CD4-positive, alpha-beta T cell (primary cell): Measurements from ENCODE around the gene NRXN3. TPM values are rescaled to one million over a fixed set of nuclear protein-coding genes. Genes with fewer than 3 reads are reported as not detected.

Experiments
- ATAC-seq: fragments of 200-7000 bp; cut with Tn5 transposase; one replicate; pipeline ENCODE4 v1.10.0; 2022; ENCODE audit warnings: mild to moderate bottlenecking; ENCODE audit not compliant: poor library complexity
- CTCF ChIA-PET: fragments of 350-600 bp; sonication (Branson Sonifier 250); formaldehyde crosslinking; loops from one replicate; lab custom pipeline; 2021; ENCODE audit warnings: antibody characterized with exemption, inconsistent platforms; lab: Charles Lee
- POLR2A ChIA-PET: fragments of 350-600 bp; sonication (Branson Sonifier 250); formaldehyde crosslinking; loops from one replicate; lab custom pipeline; 2021; ENCODE audit warnings: antibody characterized with exemption, inconsistent platforms; lab: Charles Lee
- DNase-seq, 14 experiments: peaks; one replicate each; pipeline ENCODE4 v3.0.0-alpha.2; 2013 to 2020; ENCODE audit warnings: mixed read lengths in 2 of 14
- H3K27ac ChIP-seq, 2 donors: one replicate each; pipeline versions ENCODE4 v1.5.1 to v1.7.0; 2013; ENCODE audit warnings: low read length in 2 of 2, low read depth in 1 of 2, mild to moderate bottlenecking in 1 of 2
- H3K27me3 ChIP-seq, 2 experiments: 1 replicate in 1 of 2; 2 replicates in 1 of 2; pipeline versions ENCODE4 v1.6.1 to v1.7.0; 2013; ENCODE audit warnings: low read length in 2 of 2, control low read depth in 1 of 2, mild to moderate bottlenecking in 1 of 2, moderate library complexity in 1 of 2; ENCODE audit not compliant: insufficient read depth in 2 of 2, control insufficient read depth in 1 of 2
- H3K36me3 ChIP-seq: one replicate; pipeline ENCODE4 v1.6.1; 2013; ENCODE audit warnings: low read length, control low read depth; ENCODE audit not compliant: insufficient read depth
- H3K4me1 ChIP-seq: one replicate; pipeline ENCODE4 v1.6.1; 2013; ENCODE audit warnings: low read length, control low read depth; ENCODE audit not compliant: insufficient read depth
- H3K4me3 ChIP-seq: one replicate; pipeline ENCODE4 v1.5.1; 2013; ENCODE audit warnings: mild to moderate bottlenecking, low read length, moderate library complexity
- H3K9me3 ChIP-seq, 2 experiments: 1 replicate in 1 of 2; 2 replicates in 1 of 2; pipeline versions ENCODE4 v1.6.1 to v1.7.0; 2013; ENCODE audit warnings: low read length in 2 of 2, mild to moderate bottlenecking in 2 of 2, control low read depth in 1 of 2, moderate library complexity in 1 of 2; ENCODE audit not compliant: control insufficient read depth in 1 of 2, insufficient read depth in 1 of 2
- H3K27ac Mint-ChIP-seq: one replicate; pipeline ENCODE4 v1.8.0; 2020; ENCODE audit warnings: mixed read lengths
- H3K27me3 Mint-ChIP-seq: one replicate; pipeline ENCODE4 v1.8.0; 2021; ENCODE audit warnings: mixed read lengths
- H3K36me3 Mint-ChIP-seq: one replicate; pipeline ENCODE4 v1.8.0; 2021; ENCODE audit warnings: low read depth, mixed read lengths
- H3K4me1 Mint-ChIP-seq: one replicate; pipeline ENCODE4 v1.8.0; 2021; ENCODE audit warnings: low read depth, mixed read lengths
- H3K4me3 Mint-ChIP-seq: one replicate; pipeline ENCODE4 v1.8.0; 2020; ENCODE audit warnings: mild to moderate bottlenecking, mixed read lengths
- H3K9me3 Mint-ChIP-seq: one replicate; pipeline ENCODE4 v1.8.0; 2020; ENCODE audit warnings: mixed read lengths
- intact Hi-C, 2 experiments: fragments of 100-400 bp; cut with DNase I in 1 of 2; cut with micrococcal nuclease in 1 of 2; formaldehyde crosslinking; loops; one replicate each; pipeline versions ENCODE4 v1.15.1 to v1.9.0; 2023 to 2025; cut with DNase I, micrococcal nuclease
- total RNA-seq, 174 experiments: library from RNA in 2 of 174; stranded (reverse) in 2 of 174; gene quantifications; one replicate each; pipeline ENCODE4 v1.2.3 and lab custom pipeline; 2021 to 2026
- TF ChIP-seq, protein P1 (sequence below): fragments of 200-600 bp; IDR thresholded peaks from one replicate; pipeline ENCODE4 v1.8.0; 2022; ENCODE audit warnings: antibody characterized with exemption, mild to moderate bottlenecking

NRXN3 gene
- total RNA-seq, 2 experiments from 2014 or later: not detected

DNA sequence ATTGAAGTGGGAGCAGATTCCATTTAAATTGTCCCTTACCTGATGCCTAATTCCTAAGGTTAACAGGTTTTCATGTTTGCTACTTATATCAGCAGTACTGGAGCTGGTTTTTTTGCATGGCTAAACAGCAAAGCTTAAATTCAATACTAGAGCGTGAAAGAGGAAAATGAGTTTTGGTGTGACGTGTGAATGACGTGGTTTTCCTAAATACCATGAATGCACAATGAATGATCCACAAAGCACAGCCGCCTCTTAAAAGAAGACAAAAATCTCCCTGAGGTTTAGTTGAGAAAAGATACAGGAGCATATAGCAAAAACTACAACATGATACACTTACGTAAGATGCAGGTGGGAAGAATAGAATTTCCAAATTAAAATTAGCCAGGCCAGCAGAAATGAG is 1310.0 kb downstream of the NRXN3 start:
- Mint-ChIP-seq H3K36me3 (no peaks in the 10 kb centered on the region), H3K27ac (no peak overlapping the region), H3K4me3 (no peak overlapping the region), H3K27me3 (no peaks in the 10 kb centered on the region), H3K4me1 (no peaks in the 10 kb centered on the region), H3K9me3 (peaks cover 5% of the 10 kb centered on the region)
- ChIA-PET CTCF (no interaction called here), POLR2A (no interaction called here)
- H3K27ac ChIP-seq: no peak overlapping the region
- H3K4me1 ChIP-seq: no peaks in the 10 kb centered on the region
- ATAC-seq (no peak), DNase-seq (no peak)
- no peak overlapping the region for H3K4me3 ChIP-seq
- H3K27me3 ChIP-seq: no peaks in the 10 kb centered on the region
- intact Hi-C loops: no loop called here
- TF ChIP-seq, protein P1, sequence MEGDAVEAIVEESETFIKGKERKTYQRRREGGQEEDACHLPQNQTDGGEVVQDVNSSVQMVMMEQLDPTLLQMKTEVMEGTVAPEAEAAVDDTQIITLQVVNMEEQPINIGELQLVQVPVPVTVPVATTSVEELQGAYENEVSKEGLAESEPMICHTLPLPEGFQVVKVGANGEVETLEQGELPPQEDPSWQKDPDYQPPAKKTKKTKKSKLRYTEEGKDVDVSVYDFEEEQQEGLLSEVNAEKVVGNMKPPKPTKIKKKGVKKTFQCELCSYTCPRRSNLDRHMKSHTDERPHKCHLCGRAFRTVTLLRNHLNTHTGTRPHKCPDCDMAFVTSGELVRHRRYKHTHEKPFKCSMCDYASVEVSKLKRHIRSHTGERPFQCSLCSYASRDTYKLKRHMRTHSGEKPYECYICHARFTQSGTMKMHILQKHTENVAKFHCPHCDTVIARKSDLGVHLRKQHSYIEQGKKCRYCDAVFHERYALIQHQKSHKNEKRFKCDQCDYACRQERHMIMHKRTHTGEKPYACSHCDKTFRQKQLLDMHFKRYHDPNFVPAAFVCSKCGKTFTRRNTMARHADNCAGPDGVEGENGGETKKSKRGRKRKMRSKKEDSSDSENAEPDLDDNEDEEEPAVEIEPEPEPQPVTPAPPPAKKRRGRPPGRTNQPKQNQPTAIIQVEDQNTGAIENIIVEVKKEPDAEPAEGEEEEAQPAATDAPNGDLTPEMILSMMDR: no peak
- H3K9me3 ChIP-seq: no peaks in the 10 kb centered on the region
- no peaks in the 10 kb centered on the region for H3K36me3 ChIP-seq

DNA sequence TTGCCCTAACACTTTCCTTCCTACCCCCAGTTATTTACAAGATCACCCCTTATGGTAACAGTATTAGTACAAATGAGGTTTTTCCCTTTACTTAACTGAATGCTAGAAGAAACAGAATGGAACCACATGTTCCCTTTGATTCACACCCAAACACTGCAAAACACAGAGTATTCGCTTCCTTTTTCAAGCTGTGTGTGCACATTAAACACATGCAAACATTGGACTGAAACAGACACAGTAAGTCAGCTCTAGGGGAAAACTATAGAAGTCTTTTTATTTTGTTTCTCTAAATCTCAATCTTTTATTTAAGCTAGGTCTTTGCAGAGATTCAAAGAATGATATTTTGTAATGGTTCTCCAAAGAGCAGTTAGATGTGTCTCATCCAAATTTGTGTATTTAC is 1312.7 kb downstream of the NRXN3 start:
- DNase-seq: no peak
- no peak for ATAC-seq
- TF ChIP-seq, protein P1: no peak
- Histone ChIP-seq H3K36me3 (no peaks in the 10 kb centered on the region), H3K27me3 (no peaks in the 10 kb centered on the region), H3K9me3 (peaks cover 0 to 5% of the 10 kb centered on the region in 2 experiments), H3K4me3 (no peak overlapping the region), H3K27ac (no peak overlapping the region), H3K4me1 (no peaks in the 10 kb centered on the region)
- intact Hi-C loops: no loop called here
- H3K4me3 Mint-ChIP-seq: no peak overlapping the region
- H3K4me1 Mint-ChIP-seq: no peaks in the 10 kb centered on the region
- H3K27ac Mint-ChIP-seq: no peak overlapping the region
- POLR2A ChIA-PET: no interaction called here
- no peaks in the 10 kb centered on the region for H3K27me3 Mint-ChIP-seq
- H3K9me3 Mint-ChIP-seq: peaks cover 5% of the 10 kb centered on the region
- CTCF ChIA-PET: no interaction called here
- H3K36me3 Mint-ChIP-seq: no peaks in the 10 kb centered on the region

DNA sequence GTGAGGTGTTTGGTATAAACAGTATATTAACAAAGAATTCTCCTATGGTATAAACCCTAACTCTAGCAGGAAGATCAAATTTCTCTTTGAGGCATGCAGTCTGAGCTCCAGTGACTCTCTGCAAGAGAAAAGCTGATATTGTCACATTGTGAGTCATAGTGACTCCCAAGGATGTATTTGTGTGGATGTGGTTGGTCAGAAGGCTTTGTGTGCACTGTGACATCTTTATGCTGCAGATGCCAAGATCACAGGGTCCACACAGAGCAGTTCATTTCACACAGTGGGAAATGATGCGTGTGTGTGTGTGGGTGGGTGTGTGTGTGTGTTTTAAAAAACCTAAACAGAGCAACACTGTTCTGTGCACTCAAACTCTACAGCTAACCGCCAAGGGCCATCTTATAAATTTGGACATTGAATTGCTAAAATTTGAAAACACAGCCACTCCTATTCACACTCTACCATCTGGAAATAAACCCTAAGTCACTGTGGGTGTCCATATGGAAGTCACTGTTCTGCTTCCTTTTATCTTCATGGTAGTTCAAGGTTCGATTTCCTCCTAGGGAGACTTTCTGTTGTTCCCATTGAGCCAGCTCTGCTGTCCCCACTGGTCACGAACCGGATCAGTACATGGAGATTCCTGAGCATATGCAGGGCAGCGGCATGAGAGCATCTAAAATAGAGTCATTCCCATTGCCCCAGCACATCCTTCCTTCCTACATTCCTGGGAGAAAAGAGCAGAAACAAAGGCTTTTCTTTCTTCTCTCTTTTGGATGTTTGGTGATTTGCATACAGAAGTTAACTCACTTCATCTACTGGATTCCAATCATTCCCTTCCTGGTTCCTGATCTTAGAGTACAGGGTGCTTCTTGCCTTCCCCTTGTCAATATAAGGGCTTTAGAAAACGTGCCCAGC is 1313.6 kb downstream of the NRXN3 start:
- H3K27ac Mint-ChIP-seq: no peak overlapping the region
- ChIA-PET POLR2A (no interaction called here), CTCF (interaction anchor here (0.6 kb wide), 1 partner anchor 592 kb away, joined by 3 read pairs; no protein-coding TSS in a partner anchor)
- TF ChIP-seq, protein P1: no peak
- Histone ChIP-seq H3K4me1 (no peaks in the 10 kb centered on the region), H3K27ac (no peak overlapping the region), H3K36me3 (no peaks in the 10 kb centered on the region), H3K27me3 (no peaks in the 10 kb centered on the region), H3K9me3 (peaks cover 0 to 5% of the 10 kb centered on the region in 2 experiments), H3K4me3 (no peak overlapping the region)
- no peaks in the 10 kb centered on the region for H3K36me3 Mint-ChIP-seq
- peaks cover 5% of the 10 kb centered on the region for H3K9me3 Mint-ChIP-seq
- H3K4me3 Mint-ChIP-seq: no peak overlapping the region
- ATAC-seq (no peak), DNase-seq (no peak)
- no peaks in the 10 kb centered on the region for H3K4me1 Mint-ChIP-seq
- no peaks in the 10 kb centered on the region for H3K27me3 Mint-ChIP-seq
- intact Hi-C loops: no loop called here
